ENCODE data around the gene SUSD1. TPM values are rescaled to one million over a fixed set of nuclear protein-coding genes. Genes with fewer than 3 reads are reported as not detected.

Gene SUSD1
- total RNA-seq, 1 donor from 2014 or later, result 16.1 TPM

Small RNAs within 50 kb of the gene (small RNA-seq; reads per million reads assigned to genes)
- gene RF00019 (ENCODE audit: low replicate concordance) (not detected), gene RNU6-710P (ENCODE audit: low replicate concordance) (not detected), gene RNU6-855P (ENCODE audit: low replicate concordance) (not detected)

Other genes with a start within 250 kb of the SUSD1 start
- 49.7 TPM for gene PTBP3, start 158.3 kb upstream of the SUSD1 start, total RNA-seq
- 43.8 TPM for gene HSDL2, start 204.8 kb upstream of the SUSD1 start, total RNA-seq